GM21825 (cell line): Measurements from ENCODE around the gene CKS1B.

Experiments
- ATAC-seq: cut with Tn5 transposase; IDR thresholded peaks from one replicate; pipeline ENCODE4 v1.9.1; 2021; ENCODE audit warnings: mild to moderate bottlenecking, moderate library complexity; ENCODE audit not compliant: unreplicated experiment

Gene CKS1B

DNA sequence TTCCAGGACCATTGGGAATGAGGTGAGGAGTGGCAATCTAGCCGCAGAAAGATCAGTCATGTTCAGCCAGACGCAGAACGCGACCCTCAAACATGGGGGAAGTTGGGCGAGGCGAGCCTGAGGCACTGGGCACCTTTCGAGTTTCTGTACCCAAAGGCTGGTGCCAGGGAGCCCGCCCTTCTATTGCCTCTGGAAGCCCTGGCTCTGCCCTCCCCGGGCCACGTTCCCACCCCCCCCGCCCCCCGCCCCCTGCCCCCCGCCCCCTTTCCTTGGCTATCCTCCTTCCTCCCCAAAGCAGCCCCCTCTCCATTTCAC lies 25.9 kb downstream of the CKS1B start:
- ATAC-seq: no peak

DNA sequence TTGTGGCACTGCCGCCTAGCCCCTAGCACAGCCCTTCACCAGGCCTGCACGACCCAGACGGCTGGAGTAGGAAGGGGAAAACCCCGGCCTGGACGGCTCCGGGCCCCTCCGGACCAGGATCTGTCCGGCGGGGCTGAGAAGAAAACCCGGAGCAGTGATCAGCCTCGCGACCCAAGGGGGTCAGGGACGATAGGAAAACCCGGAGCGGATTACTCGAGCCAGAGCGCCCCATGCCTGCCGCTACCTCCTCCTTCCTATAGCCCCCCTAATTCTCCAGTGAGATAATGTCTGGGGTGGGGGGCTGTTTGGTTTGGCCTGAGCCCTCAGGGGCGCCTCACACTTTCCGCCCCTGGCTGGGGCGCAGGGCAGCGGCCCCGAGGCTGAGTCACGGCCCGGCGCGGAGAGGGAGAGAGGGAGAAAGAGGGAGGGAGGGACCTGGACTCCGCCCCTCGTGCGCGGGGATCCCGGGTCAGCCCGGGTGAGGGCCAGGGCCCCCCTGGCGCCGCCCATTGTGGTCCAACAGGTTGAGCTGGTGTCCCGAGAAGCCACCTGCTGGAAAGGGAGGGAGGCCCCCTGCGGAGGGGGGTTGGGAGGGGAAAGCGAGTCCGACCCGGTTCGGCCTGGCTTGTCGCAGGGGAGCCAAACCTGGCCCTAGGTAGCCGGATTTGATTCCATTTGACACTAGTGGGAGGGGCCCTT lies 26.4 kb downstream of the CKS1B start:
- peak; percentile 35 for ATAC-seq

DNA sequence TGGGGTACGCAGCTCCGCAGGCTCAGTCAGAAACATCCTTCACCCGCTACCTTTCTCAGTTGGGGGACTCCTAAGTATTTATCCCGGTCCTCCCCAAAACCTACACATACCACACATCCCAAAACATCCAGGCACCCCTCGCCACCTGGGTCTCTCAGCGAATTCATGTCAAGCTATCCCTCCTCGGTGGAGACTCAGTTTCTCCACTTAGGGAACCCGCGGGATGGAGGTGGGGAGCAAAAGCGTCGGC lies 26.9 kb downstream of the CKS1B start:
- ATAC-seq: no peak

DNA sequence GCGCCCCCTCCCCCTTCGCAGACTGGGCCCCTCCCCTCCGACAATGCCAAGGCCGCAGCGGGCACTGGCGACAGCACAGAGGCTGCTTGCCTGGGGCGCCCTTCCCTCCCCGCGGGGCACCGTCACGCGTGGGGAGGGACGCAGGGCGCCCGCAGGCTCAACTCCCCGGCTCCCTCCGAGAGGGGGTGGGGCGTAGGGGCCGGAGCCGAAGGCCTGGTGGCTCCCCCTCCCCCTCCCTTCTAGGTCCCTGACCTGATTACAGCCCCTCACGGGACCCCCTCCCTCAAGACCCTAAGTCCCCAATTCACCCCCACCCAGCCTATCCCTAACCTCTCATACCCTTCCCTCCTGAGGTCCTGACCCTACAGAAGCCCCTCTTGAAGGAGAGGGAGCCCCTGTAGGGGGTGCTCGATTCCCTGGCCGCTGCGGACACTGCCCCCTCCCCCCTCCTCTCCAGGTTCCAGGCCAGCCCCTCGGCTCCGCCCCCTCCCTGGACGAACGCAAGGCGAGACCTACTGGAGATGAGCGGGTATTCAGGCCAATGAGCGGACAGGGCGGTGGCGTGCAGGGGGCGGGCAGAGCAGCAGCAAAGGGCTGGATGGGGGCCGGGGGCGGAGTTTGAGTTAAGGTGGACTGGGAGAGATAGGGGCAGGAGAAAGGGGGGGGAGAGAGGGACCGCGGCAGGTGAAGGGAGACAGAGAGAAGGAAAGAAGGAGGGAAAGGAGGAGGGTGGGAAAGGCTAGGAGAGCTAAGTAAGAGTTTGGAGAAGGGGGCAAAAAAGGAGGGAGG lies 27.4 kb downstream of the CKS1B start:
- peak; percentile 46 for ATAC-seq

GRCh38 chr1:155002464-155003226 lies 28.2 kb downstream of the CKS1B start, which contains the start of gene ZBTB7B:
ZBTB7B (plus strand) TSS chr1:155002802; CDS start chr1:155014661, 11,859 bp downstream.
- ATAC-seq: no peak

GRCh38 chr1:155003227-155003765 lies 28.8 kb downstream of the CKS1B start:
- no peak for ATAC-seq

GRCh38 chr1:155003766-155004351 lies 29.4 kb downstream of the CKS1B start:
- no peak for ATAC-seq

DNA sequence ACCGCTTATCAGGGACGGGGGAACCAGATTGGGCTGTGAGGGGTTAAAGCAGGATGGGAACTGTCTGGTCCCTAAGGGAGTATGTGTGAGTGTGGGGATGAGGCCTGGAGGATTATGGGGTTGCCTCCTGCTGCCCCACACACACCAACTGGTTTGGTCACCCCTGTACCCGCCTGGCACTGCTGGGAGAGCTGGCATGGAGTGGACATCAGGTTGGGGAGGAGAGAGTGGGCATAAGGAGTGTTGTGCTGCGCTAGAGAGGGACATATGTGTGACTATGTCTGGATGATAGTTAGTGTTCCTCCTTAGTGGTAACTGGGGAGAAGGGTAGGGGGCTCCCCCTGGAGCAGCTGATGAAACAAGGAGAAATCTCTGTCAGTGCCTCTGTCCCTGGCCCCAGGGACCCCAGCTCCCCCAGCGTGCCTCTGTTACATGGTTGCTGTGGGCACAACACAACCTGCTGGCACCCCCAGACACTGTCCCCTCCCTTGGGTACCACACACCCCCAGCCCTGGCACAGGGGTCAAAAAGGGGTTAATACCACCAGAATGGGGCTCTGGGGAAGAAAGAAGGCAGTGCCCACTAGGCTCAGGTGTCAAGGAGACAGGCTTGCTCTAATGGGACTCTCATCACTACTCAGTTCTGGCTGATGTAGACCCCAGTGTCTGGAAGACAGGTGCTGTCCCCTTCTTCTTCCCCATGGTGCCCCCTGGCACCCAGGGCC lies 30.0 kb downstream of the CKS1B start:
- no peak for ATAC-seq

- ATAC-seq: no peak
These were observed 30.9 kb downstream of the CKS1B start for GRCh38 chr1:155005076-155006011.

GRCh38 chr1:155006601-155007101 lies 32.2 kb downstream of the CKS1B start:
- no peak for ATAC-seq

DNA sequence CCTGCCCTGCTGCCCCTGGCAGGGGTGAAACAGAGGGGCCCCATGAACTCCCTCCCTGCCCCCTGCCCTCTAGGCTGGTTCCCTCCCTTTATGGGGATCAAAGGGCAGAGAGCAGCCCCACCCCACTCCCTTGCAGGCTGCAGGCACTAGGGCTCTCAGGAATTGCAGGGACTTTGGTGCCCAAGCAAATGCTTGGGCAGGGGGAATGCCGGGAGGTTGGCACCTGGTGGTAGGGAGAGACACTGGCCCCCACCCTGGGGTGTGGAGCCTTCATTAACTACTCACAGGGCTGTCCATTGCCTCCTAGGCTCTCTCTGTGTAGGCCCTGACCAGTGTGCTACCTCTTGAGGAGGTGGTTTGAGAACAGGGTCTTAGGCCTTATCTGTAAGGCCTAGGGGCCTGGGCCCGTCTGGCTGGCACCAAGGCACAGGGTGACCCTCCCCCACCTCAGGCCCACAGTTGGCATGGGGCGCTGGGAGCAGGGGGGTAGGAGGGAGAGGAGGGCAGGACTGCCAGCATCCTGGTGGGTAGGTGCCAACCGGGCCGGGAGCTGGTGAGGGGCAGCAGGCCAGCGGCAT lies 32.9 kb downstream of the CKS1B start:
- ATAC-seq: no peak

GRCh38 chr1:155008015-155008941 lies 33.8 kb downstream of the CKS1B start:
- ATAC-seq: no peak

DNA sequence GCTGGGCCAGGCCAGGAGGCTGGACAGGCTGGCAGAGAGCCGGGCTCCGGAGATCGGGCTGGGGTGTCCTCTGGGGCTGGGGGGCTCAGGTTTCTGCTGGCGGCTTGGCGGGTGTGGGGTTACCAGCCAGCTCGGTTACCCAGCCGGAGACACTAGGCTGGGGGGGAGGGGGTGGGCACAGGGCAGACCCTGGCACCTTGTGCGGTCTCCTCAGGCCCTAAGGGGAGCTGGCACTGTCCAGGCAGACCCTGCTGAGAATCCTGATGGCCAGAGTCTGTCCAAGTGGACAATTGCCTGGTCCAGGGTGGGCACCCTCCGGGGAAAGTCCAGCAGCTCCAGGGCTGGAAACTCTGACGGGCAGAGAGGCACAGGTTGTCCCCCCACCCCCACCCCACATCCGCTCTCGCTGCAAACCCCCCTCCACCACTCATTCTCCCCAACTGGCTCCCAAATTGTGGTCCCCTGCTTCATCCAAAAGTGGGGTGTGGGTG lies 34.8 kb downstream of the CKS1B start:
- no peak for ATAC-seq

DNA sequence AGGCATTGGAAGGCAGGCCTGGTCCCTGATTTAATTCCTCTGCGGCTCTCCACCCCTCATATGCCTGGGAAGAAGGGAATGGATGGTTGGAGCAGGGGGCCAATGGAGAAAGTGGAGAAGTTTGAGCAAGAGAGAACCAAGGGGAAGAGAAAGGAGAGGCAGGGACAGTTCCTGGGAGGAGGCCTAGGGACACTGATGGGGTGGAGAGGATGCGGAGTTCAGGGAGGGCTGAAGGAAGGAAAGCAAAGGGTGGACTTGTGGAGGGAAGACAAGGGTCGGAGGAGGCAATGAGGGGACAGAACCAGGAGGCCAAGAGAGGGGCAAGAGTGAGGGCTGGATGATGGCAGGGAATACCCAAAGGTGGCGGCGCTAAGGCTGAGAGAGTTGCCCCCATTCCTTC lies 35.3 kb downstream of the CKS1B start:
- ATAC-seq: no peak

GRCh38 chr1:155010211-155010918 lies 35.9 kb downstream of the CKS1B start:
- no peak for ATAC-seq

GRCh38 chr1:155011004-155011416 lies 36.5 kb downstream of the CKS1B start:
- no peak for ATAC-seq

DNA sequence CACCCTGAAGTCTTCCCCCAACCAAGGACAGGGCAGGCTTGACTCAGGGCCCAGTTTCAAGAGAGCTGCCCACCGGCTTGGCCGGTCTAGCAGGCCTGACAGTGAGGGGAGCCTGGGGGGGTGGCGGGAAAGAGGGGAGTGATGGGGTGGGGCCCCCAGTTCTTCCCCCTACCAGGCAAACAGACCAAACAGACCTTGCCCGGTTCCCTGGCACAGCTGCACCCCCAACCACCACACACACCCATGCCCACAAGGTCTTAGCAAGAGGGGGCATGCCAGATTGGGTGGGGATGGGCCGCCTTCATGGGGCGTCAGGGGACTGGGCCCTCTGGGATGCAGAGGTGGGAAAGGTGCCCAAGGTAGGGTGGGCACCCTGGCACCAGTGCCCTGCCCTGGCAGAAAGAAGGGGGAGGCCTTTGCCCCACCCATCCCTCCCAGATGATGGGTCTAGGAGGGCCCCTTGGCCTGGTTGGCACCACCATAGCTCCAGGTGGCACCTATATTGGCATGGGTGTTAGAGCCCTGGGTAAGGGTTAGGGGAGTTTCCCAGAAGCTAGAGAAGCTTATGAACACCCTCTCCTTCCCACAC lies 37.0 kb downstream of the CKS1B start:
- ATAC-seq: no peak
